T1000 (cell line): ENCODE measurements around the gene ADARB2.

ENCODE experiments used
- DNase-seq: peaks from one replicate; lab custom pipeline; 2025; ENCODE audit warnings: mixed read lengths; lab: John Stamatoyannopoulos, UW

Gene ADARB2

DNA sequence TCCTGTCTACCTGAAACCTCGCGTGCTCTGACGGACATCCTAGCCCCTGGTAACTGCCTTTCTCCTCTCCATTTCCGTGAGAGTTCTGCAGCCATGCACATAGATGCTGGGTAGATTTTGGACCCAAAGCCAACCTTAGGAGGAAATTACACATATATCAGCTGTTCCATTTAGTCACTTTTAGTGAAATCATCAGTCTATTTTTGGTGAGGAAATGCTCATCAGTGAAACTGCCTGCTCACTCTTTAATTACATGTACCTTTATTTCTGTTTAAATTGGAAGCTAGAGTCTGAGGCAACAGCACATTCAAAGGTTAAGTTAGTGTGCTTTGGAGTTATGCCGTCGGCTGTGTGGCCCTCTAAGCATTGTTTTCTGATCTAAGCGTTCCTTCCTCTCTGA, 449.8 kb downstream of the ADARB2 start:
- no peak for DNase-seq

DNA sequence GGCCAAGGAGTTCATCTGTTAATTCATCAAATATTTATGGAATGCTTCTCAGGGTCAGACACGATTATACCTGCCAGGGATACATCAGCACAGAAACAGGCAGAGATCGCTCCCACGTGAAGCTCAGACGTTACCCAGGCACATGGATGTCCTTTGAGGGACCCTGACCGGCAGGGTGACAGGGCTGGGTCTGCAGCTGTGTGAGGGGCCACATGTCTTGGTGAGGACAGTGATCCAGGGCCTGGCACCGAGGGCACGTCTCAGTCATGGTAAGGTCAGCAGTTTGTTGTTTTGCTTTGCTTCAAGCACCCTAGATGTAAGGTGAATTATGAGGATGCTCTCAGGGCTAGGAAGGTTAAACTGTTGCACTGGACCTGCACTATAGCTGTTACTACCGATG, 453.2 kb downstream of the ADARB2 start:
- DNase-seq, result no peak

DNA sequence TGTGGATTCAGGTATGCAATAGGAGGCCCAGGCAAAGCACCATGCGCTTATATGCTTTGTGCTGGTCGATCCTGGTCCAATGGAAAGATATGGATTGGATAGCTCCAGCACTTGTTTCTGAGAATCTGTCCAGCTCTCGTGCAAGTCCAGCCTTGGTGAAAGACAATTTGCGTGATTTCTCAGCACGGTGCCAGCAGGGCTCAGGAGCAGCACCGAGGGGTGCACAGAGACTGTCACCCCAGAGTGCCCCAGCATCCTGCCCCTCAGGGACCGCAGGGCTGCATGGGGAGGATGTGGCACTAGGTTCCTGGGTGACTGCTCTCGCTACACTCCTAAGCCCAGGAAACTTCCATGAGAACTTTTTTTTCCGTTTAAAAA, 455.9 kb downstream of the ADARB2 start:
- DNase-seq, result no peak

DNA sequence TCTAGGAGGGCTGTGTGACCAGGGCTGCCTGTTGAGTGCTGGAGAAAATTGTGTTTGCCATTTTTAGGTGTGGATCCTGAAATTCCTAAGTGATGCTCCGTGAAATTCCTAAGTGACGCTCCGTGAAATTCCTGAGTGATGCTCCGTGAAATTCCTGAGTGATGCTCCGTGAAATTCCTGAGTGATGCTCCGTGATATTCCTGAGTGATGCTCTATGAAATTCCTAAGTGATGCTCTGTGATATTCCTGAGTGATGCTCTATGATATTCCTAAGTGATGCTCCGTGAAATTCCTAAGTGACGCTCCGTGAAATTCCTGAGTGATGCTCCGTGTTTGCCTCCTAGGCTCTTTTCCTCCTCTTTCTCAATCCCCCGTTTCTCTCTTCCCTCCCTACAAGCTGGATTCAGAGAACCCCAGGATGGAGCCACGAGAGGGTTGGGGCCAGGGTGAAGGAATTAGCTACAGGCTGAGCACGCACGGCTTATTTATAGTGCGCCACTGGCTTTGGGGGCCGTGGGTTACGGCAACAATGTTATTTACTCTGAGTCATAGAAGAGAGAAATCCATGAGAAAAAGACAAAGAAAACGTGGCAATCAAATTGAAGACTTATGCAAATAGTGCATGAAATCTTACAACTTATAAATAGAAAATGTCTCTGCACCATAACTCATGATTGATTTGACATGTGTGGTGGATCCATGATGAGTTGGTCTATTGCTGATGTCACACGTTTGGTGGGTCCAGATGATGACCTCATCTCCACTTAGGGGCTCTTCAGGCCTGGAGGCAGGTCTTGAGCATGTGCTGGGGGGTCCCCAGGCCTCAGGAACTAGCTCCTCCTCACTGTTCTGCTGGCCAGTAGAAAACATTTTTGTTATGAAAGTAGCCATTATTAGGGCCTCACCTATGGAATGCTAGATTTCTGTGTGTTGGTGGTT, 456.6 kb downstream of the ADARB2 start:
- DNase-seq, result no peak

DNA sequence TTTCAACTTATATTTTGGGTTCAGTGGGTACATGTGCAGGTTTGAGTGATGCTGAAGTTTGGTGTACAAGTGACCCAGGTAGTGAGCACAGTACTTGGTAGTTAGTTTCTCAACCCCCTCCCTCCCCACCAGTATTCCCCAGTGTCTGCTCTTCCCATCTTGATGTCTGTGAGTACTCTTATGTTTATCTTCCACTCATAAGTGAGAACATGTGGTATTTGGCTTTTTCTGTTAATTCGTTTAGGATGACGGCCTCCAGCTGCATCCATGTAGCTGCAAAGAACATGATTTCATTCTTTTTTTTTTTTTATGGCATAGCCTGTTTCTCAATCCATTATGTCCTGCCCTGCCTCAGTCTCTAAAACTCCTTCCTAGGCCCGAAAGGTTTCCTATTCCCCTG, 459.0 kb downstream of the ADARB2 start:
- no peak for DNase-seq

DNA sequence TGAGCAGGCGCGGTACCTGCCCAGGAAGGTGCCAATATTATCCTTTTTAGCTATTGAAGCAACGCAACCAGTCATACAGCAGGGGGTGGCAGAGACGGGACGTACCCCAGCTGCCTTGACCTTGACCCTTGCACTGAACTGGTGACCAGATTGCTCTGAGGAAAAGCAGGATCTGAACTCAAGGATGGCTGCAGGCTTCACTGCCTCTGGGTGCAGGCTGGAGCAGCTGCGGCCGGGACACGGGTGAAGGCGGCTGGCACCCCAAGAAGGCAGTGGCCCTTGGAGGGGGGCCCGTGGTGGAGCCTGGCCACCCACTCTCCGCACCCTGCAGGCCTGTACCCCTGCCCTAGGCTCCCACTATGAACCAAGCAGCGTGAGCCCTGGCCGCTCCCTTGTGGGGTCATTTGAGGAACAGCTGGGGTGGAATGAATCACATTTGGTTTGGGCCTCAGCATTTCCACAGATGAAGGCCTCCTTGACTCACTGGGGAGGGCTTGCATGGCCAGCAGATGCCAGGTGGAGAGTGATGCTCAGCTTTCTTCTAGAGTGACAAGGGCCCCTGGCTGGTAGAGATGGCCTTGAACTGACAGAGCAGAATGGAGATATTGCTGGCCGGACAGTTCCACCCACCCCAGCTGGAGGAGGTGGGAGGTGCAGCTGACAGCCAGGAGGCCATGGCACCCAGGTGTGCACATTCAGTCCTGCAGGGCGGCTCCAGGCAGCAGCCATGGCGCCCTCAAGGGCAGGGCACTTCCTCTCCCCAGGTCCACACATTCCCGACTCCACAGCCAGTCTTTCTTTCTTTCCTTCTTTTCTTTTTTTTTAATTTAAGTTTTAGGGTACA, 462.4 kb downstream of the ADARB2 start:
- DNase-seq, result no peak

DNA sequence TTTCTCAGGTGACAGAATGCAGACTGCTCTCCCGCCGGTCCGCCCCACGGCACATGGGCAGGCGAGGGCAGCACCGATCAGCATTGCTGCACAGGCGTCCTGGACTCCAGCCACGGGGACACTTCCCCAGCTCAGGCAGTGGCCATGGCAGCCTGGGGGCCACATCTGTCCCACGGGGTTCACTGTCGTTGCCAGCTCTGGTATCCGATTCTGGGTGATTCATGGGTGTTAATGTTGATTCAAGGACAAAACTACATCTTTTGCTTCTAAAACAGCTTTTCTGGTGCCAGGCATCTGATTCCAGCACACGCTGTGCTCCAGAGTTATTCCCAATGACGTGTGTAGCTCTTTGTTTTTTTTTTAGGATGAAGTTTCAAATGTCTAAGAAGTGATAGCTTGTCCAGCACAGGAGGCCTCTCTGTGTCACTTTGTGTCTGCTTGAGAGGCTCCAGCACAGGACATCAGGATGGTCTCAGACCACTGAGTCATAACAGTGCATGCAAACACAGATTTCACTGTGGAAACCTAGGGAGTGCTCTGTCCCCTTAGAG, 463.1 kb downstream of the ADARB2 start:
- no peak for DNase-seq

DNA sequence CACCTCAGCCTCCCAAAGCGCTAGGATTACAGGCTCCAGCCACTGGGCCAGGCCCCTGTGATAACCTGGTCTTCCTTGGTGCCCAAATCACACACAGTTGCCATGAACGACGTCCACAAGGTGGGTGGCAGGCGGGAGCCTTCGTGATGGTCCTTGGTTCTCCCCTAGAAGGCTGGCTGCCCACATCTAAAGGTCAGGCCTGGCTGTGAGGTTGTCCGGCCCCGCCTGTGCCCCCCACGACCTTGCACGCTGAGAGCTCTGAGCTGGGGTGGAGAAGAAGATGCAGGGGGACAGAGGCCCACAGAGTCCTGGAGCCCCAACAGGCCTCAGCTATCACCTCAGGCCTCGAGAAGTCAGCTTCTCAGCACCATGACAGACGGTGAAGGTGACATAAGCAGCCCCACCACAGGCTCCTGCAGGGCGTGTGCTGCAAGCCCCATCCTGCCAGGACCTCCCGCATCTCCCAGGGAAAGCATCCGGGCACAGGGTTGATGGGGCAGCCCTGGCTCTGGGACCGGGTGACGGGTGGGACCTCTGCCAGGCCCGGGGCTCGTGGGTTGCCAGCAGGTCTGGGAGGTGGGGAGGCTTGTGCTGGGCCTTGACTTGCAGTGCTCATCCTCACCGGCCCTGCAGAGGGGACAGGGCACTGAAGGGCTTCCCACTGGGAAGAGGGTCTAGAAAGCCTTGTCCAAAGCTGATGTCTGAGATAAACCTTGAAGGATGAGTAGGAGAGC, 463.8 kb downstream of the ADARB2 start:
- DNase-seq, result no peak

DNA sequence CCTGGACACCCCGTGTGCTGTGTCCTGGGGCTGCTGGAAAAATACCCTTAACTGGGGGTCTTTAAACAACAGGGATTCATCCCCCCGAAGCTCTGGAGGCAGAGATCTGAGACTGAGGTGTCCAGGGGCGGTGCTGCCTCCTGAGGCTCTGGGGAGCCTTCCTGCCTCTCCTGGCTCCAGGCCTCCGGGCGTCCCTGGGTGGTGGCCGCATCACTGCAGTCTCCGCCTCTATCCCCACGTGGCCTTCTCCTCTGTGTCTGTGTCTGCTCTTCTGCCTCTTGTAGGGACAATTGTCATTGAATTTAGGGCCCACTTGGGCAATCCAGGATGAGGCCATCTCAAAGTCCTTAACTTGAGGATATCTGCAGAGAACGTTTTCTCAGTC, 464.6 kb downstream of the ADARB2 start:
- no peak for DNase-seq

DNA sequence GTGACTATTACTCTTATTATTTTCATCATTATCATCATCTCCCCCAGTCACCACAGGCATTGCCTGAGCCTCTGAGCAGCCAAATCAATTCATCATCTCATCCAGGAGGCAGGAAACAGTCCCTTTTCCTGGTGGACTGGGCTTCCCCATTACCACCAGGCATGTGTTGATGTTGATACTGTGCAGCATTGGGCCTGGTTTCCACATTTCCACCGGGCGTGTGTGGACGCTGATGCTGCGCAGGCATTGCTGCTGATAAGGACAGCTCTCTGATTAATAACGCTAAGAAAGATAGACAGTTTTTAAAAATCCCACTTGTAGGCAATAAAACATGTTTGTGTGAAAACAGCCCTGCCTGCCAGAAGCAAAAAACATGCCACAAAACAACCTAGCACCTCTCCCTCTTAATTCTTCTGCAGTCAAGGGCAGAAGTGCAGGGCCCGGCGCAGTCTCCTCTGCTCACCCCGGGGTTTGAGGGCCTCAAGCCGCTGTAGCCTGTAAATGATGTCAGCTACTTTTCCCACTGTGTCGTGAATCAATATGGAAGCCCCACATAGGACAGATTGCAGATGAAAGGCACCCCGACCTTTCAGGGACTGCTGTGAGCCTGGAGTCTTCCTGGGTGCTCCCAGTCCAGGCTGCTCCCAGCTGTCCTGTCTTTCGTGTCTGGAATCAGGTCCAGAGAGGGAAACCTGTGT, 465.1 kb downstream of the ADARB2 start:
- DNase-seq, result no peak

DNA sequence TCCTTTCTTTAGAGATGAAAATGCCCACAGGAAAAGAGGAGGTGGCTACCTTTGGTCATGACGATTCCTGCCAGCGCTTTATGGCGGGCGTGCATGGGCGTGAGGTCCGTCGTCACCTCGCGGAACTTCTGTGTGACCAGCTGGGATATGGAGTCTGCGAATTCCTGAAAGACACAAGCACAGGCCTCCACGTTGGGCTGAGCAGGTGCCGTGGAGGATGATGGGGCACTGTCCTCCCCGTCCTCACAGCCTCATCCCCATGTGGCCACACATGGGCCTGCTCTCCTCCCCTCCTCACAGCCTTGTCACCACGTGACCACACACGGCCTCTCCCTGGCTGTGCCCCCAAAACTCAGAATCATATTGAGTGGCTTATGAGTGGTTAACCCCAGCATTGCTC, 466.4 kb downstream of the ADARB2 start:
- no peak for DNase-seq

DNA sequence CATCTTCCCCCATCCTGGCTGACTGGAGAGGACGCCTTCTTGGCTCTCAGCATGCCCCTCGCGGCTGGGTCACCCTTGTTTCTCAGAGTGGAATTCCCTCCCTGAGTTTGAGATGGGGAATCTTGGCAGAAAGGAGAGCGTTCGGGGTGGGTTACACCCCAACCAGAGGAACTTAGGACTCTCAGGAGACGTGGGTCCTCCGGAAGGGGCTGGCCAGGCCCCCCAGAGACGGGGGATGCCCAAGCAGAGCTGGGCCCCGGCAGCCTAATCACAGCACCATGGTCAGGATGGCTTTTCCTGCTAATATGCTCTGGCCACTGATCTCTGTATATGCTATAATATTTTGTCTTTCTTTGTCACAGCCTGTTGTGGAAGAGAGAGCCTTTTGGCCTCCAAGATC, 466.8 kb downstream of the ADARB2 start:
- no peak for DNase-seq

DNA sequence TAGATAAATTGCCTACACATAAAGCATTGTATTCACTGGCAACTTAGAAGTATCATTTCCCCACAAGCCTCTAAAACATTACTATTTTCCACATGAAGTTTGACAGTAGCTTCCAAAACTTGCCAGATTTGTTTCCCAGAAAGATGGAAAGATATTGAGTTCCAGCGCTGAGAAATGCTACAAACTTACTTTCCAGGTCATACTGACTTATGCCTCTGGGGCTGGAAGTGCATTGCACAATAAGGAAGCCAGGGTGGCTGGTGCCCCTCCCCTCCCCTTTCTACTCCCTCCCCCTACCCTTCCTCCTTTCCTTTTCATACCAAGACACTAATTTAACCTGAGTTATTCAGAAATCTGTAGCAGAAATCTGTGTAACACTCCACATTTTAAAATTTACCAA, 468.5 kb downstream of the ADARB2 start:
- no peak for DNase-seq

DNA sequence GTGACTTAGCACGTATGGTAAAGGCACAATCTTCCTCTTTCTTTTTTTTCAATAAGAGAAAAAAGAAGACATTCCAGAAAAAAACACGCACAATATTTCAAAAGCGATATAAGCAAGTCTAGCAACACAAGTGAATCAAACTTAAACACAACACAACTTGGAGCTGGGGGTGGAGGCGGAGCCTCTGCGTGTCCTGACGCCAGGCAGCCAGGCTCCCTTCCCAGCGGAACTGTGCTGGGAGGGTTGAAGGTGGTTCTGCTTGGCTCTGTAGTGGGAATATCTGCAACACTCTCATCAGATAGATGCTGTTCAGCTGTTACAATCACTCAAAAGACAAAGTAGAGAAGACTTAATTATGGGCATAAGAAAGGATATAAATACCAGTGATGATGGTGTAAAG, 469.8 kb downstream of the ADARB2 start:
- no peak for DNase-seq

DNA sequence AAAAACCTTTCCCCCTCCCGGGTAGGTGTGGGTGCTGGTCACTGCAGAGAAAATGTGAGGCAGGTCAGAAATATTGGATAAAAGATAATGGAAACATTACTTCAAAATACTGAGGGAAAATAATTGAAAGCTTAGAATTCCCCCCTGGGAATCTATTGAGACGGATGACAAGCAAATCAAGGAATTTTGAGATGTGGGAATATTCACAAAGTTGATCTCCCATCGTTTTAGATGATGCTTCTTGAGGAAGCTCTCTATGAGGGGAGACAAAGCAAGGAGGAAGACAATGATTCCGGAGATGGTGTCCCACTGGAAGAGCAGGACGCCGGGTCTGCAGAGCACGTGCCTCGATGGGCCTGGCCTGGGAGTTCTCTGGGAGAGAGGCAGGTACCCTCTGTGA, 470.2 kb downstream of the ADARB2 start:
- DNase-seq, result no peak

DNA sequence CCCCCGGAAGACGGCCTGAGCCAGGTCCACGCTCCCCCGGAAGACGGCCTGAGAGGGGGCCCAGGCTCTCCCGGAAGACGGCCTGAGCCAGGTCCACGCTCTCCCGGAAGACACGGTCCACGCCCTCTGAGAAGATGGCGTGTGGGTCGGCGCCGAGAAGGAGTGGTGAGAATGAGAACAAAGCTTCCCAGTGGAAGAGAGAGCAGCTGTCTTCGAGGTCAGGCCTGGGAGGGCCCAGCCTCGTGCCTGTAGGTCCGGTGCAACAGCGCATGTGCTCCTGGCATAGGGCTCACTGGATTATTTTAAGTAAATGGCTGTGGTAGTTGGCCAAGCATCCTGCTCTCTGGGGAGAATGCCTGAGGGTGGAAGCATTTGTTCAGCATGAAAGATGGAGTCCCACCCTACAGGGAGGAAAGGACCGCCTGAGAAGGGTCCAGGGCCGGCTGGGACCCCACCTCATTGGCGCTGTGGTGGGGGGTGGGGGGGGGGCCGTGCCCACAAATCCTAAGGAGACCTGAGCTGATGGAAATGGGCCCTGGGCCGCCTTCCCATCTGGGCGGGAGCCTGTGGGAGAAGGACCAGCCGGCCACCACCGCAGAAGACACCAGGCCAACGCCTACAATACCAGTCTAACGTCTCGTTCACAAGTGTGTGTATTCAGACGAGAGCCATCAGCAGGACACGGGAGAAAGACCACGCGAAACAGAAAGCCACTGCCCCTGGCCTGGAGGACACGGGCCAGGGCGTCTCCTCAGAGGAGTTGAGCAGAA, 471.1 kb downstream of the ADARB2 start:
- no peak for DNase-seq

DNA sequence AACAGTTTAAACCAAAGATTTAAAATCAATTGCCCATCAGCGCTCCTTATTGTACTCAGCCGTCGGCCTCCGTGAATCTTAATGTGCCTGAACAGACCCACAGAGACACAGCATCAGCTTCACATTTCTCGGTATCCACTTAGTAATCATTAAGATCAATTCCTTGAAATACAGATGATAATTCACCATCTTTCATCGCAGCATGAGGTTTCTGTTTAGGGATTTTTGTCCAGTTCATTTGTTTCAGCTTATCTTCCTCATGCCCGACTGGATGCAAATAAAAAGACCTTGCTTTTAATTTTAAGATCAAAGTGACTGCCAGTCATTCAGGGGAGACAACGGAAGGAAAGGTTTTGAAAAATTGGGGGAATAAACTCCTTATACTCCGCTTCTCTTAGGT, 473.3 kb downstream of the ADARB2 start:
- no peak for DNase-seq

DNA sequence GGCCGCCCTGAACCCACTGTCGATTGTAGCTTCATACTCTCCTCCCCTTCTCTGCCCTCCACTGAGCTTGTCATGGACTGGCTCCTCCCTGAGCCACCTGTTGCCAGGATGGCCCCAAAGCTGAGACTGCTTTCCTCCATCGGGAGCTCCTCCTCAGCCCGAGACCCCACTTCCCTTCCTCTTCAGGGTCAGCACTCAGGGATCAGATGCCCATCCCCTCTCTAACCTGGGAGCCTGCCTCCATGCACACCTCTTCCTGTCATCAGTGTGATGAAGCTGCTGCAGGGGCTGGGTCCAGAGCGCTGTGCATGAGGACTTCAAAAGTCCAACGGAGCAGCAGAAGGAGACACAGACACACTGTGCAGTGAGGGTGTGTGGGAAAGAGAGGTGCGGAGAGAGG, 480.1 kb downstream of the ADARB2 start:
- DNase-seq, result no peak

DNA sequence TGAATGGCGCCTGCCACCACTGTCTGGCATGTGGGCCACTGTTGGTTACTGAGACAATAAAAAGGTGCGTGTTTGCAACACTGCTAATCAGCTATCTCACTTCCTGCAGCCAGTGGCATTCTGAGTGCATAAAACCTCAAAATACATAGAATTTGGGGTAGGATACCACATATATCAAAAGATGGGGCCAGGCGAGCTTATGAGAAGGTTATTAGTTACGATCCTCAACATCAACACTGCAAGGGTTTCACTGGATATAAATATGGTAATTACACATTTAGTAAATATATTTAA, 480.9 kb downstream of the ADARB2 start:
- DNase-seq, result no peak

DNA sequence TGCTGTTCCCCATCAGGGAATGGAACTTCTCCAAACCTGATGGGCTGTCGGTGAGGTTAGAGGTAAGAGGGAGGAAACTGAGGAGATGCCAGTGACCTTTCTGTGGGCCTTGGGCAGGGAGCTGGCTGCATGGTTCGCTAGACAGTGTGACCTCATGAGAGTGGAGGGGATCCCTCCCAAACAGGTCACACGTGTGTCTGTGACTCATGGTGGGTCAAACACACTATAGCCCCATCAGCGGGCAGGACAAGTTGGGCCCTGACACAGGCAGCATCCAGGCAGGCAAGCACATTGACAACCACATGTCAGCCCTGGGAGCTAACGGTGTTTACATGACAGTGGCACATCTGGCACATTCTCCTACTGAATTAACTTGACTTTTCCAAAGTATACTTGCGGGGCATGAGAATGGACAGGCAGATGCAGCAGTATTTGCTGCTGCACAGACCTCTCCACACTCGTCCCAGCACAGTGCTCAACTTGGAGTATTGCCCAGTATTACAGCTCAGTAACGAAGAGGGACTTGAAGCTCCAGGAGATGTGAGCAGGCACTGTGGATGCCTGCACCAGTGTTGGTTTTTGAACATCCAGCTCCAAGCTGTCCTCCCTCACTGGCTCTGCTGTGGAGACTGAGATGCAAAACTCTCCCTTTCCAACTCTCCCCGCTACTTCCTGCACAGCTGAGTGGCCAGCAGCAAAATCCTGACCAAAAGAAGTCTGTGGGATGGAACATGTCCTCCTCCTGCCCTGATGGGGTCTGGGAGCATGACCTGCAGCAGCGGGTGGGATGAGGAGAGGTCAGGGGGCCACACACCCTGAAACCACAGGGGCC, 481.5 kb downstream of the ADARB2 start:
- DNase-seq, result no peak
